PFSK-1 (cell line): ENCODE measurements around the gene IGSF9B.

ENCODE experiments used
- FOXP2 ChIP-seq: optimal IDR thresholded peaks from 2 replicates; pipeline ENCODE3; 2011; ENCODE audit warnings: borderline replicate concordance, control low read depth, inconsistent platforms; ENCODE audit not compliant: insufficient read depth; ENCODE audit errors: extremely low read length, extremely low read depth
- POLR2AphosphoS5 ChIP-seq: IDR thresholded peaks from 2 replicates; pipeline ENCODE4 v1.6.1; 2012; ENCODE audit warnings: low read depth, mild to moderate bottlenecking, control low read depth, low read length, moderate library complexity
- REST ChIP-seq, 2 experiments: IDR thresholded peaks; 2 replicates each; pipeline versions ENCODE4 v1.6.1 to v1.8.0; 2011 to 2012; ENCODE audit warnings: low read depth in 2 of 2, low read length in 2 of 2, control low read depth in 1 of 2, inconsistent platforms in 1 of 2, mild to moderate bottlenecking in 1 of 2, moderate library complexity in 1 of 2; ENCODE audit not compliant: insufficient read depth in 1 of 2
- SIN3A ChIP-seq: IDR thresholded peaks from 2 replicates; pipeline ENCODE4 v1.6.1; 2012; ENCODE audit warnings: mild to moderate bottlenecking, low read length, moderate library complexity, borderline replicate concordance; ENCODE audit not compliant: insufficient read depth
- TAF1 ChIP-seq: IDR thresholded peaks from 2 replicates; pipeline ENCODE4 v1.6.1; 2012; ENCODE audit warnings: low read length, control low read depth, borderline replicate concordance; ENCODE audit not compliant: insufficient read depth

IGSF9B gene

GRCh38 chr11:133967599-133968238 lies 11.0 kb upstream of the IGSF9B start:
- TF ChIP-seq REST (IDR thresholded peaks at IDR 0.05; ENCODE audit: insufficient read depth in 1 of 2, low read depth in 2 of 2, low read length in 2 of 2) (no peak), SIN3A (no peak), TAF1 (no peak), POLR2AphosphoS5 (no peak)

GRCh38 chr11:133966921-133967598 lies 10.3 kb upstream of the IGSF9B start:
- TF ChIP-seq REST (IDR thresholded peaks at IDR 0.05; ENCODE audit: insufficient read depth in 1 of 2, low read depth in 2 of 2, low read length in 2 of 2) (0 out of 4 replicates have a peak, but pooled peaks of 1 of the 2 experiments have one; percentile 29), TAF1 (no peak), POLR2AphosphoS5 (no peak), FOXP2 (peak; percentile 57), SIN3A (no peak)

- TF ChIP-seq REST (IDR thresholded peaks at IDR 0.05; ENCODE audit: insufficient read depth in 1 of 2, low read depth in 2 of 2, low read length in 2 of 2) (no peak), FOXP2 (no peak), SIN3A (no peak), POLR2AphosphoS5 (no peak), TAF1 (no peak)
Observed at GRCh38 chr11:133966172-133966651, 9.4 kb upstream of the IGSF9B start.

- TF ChIP-seq TAF1 (no peak), REST (IDR thresholded peaks at IDR 0.05; ENCODE audit: insufficient read depth in 1 of 2, low read depth in 2 of 2, low read length in 2 of 2) (no peak), SIN3A (no peak), FOXP2 (no peak), POLR2AphosphoS5 (no peak)
Observed at GRCh38 chr11:133965031-133965601, 8.3 kb upstream of the IGSF9B start.
